GM10248 (cell line): ENCODE measurements around the gene FKBP14.
A peak's percentile ranks its signal among the peaks of the same experiment; 100 is the strongest.

ENCODE experiments used
- CTCF ChIA-PET: fragments of 300-600 bp; sonication (Branson Sonifier 250); formaldehyde crosslinking; extraction: SDS; loops from one replicate; lab custom pipeline; 2021; ENCODE audit warnings: antibody characterized with exemption; lab: Yijun Ruan, JAX
- POLR2A ChIA-PET: fragments of 350-650 bp; sonication (Branson Sonifier 250); formaldehyde crosslinking; extraction: SDS; loops from one replicate; lab custom pipeline; 2020; ENCODE audit warnings: antibody characterized with exemption; lab: Yijun Ruan, JAX
- DNase-seq: peaks from one replicate; pipeline ENCODE4 v3.0.0; 2012; ENCODE audit errors: extremely low spot score
- CTCF ChIP-seq: IDR thresholded peaks from 2 replicates; pipeline ENCODE4 v1.5.1; 2012; ENCODE audit warnings: mild to moderate bottlenecking, low read depth; ENCODE audit errors: extremely low read depth, missing control alignments, control extremely low read depth

Gene FKBP14

DNA sequence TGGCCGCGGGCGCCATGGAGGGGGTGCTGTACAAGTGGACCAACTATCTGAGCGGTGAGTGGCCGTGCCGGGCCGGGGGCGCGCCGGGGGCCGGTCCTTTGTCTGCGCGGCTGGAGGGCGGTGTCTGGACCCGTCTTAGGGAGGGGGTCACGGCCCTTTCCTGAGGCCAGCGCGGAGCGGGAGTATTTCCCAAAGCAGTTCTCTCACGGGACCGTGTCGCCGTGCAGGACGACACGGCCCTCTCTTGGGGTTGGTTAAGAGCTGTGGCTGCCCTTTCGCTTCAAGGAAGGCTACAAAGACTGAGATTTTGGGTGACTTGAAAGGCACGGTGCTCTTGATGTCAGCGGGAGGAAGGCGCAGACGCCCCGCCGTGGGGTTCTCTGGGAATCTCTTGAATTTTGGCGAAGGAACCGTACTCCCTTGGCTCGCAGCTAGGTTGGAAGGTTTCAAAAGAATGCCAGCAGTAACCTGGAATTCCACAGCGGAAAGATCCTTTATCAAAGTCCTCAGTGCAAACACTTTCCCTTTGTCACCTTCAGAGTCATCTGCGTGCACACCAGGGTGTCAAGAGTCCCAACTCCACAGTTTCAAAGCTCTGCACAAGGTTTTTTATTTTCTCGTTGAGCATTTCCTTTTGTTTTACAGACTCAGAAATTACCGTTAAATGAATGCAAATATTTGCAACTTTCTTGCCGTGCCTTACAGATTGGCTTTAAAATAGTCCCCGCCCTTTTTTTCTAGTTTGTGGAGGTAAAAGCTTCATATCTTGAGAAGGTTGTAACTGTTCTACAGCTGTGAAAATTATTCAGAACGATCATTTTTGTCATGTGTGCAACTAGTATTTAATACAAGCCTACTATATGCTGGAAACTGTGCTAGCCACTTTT is 2.5 kb upstream of the FKBP14 start:
- CTCF ChIA-PET, result interaction anchor here (0.6 to 3.0 kb wide), 4 partner anchors 13 to 254 kb away, joined by 3 to 9 read pairs (median 6); no protein-coding TSS in a partner anchor
- POLR2A ChIA-PET, result interaction anchor here (0.6 kb wide), 1 partner anchor 33 kb away, joined by 3 read pairs; no protein-coding TSS in a partner anchor
- TF ChIP-seq CTCF, result no peak
- DNase-seq, result peak; percentile 48

GRCh38 chr7:30028216-30028748 is 1.8 kb upstream of the FKBP14 start, which contains the start of gene PLEKHA8:
TSS of gene PLEKHA8 (plus strand) at chr7:30028412. CDS start at chr7:30028763, 351 bp downstream.
- peak; percentile 89 for DNase-seq
- ChIA-PET CTCF (no interaction called here), POLR2A (no interaction called here)
- TF ChIP-seq CTCF, result no peak

DNA sequence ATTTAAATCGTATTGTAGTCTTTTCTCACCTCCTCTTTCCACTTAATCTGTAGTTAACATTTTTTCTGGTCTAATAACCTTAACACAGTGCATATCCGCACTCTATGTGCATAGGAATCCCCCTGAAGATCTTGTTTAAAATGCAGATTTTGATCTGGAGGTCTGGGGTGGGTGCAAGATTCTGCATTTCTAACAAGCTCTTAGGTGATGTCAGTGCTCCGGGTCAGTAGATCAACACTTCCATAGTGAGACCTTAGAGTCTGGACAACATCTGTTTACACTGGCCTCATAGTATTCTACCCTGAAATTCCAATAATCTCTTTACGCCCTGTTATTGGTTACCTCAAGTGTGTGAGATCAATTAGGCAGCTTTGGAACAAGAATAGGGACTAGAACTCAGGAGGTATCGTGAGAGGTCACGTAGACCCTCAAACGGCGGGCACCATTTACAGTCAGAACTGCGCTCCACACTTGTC is 1.3 kb upstream of the FKBP14 start:
- TF ChIP-seq CTCF, result no peak
- ChIA-PET CTCF (interaction anchor here (1.0 to 1.6 kb wide), 2 partner anchors 34 to 40 kb away, joined by 3 to 4 read pairs; no protein-coding TSS in a partner anchor), POLR2A (no interaction called here)
- no peak for DNase-seq

DNA sequence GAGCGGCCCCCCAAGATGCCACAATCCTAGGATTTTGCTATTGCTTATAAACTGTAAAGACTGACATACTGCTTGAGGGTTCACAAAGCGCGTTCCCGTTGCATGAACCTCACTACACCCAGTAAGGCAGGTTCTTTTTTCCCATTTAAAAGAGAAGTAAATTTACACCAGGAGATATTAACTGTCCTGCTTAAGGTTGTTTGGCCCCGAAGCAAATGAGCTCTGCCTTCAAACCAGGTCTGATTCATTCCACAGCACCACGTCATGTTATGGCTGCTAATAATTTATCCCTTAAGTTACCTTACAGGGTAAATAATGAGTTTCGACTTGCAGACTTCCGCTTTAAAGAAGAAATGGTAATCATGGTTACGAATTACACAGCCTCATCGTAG is 559 bp upstream of the FKBP14 start:
- ChIA-PET POLR2A (interaction anchor here (0.6 kb wide), 1 partner anchor 11 kb away, joined by 8 read pairs; no protein-coding TSS in a partner anchor), CTCF (interaction anchor here (1.0 to 1.6 kb wide), 2 partner anchors 35 to 39 kb away, joined by 3 to 4 read pairs; no protein-coding TSS in a partner anchor)
- peak; percentile 57 for DNase-seq
- no peak for TF ChIP-seq CTCF

DNA sequence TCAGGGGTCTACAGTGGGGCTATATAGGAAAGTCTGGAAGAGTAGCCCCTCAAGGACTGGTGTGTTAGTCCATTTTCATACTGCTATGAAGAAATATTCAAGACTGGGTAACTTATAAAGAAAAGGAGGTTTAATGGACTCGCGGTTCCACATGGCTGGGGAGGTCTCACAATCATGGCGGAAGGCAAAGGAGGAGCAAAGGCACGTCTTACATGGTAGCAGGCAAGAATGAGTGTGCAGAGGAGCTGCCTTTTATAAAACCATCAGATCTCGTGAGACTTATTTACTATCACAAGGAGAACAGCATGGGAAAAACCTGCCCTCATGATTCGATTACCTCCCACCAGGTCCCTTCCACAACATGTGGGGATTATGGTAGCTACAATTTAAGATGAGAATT is 3.0 kb downstream of the FKBP14 start:
- CTCF ChIA-PET, result no interaction called here
- no peak for DNase-seq
- TF ChIP-seq CTCF, result no peak
- POLR2A ChIA-PET, result interaction anchor here (0.5 kb wide), 1 partner anchor 17 kb away, joined by 5 read pairs; no protein-coding TSS in a partner anchor

DNA sequence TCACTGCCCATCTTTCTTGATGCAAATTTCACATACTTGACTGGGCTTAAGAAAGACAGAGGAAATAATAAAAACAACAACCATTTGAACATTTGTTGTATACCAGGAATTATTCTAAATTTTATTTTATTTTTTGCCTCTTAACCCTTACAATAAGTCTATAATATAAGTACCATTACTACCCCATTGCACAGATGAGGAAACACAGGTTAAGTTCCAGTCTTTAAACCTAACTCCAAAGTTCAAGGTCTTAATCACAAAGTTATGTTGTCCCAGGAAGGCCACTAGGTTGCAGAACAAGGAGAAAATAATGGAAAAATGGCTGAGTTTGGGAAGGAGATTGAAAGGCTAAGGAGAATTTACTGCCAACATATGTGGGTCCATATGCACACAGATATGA is 3.5 kb downstream of the FKBP14 start:
- TF ChIP-seq CTCF, result no peak
- CTCF ChIA-PET, result no interaction called here
- POLR2A ChIA-PET, result no interaction called here
- no peak for DNase-seq
